HEK293 (cell line): ENCODE measurements around the gene POLR2L.

Experiments used
- CTCF ChIA-PET: fragments of 350-600 bp; formaldehyde crosslinking; extraction: SDS; loops from one replicate; lab custom pipeline; 2021; ENCODE audit warnings: antibody characterized with exemption; lab: Yijun Ruan, JAX
- POLR2A ChIA-PET: fragments of 300-600 bp; formaldehyde crosslinking; extraction: SDS; loops from one replicate; lab custom pipeline; 2020; ENCODE audit warnings: antibody characterized with exemption, inconsistent platforms; lab: Yijun Ruan, JAX
- H3K27ac ChIP-seq: fragments of 200-500 bp; sonication (Bioruptor generic); 2 replicates; pipeline ENCODE4 v1.5.1; 2014; ENCODE audit warnings: low read depth, low read length, control low read depth, inconsistent platforms; ENCODE audit errors: extremely low read depth
- H3K36me3 ChIP-seq, 2 experiments: fragments of 200-500 bp in 1 of 2; sonication (Bioruptor generic) in 1 of 2; 1 replicate in 1 of 2; 2 replicates in 1 of 2; pipeline ENCODE4 v1.5.1; 2014 to 2017; ENCODE audit warnings: inconsistent platforms in 2 of 2, low read length in 2 of 2; ENCODE audit not compliant: control insufficient read depth in 2 of 2, insufficient read depth in 1 of 2
- H3K4me1 ChIP-seq: fragments of 200-500 bp; sonication (Bioruptor generic); 2 replicates; pipeline ENCODE4 v1.5.1; 2014; ENCODE audit warnings: mild to moderate bottlenecking, low read length, inconsistent platforms; ENCODE audit not compliant: control insufficient read depth, insufficient read depth
- H3K4me3 ChIP-seq: 2 replicates; pipeline ENCODE4 v1.5.1; 2011; ENCODE audit warnings: low read depth, mild to moderate bottlenecking, control low read depth, low read length, moderate library complexity
- H3K9me3 ChIP-seq: fragments of 200-500 bp; sonication (Bioruptor generic); 2 replicates; pipeline ENCODE4 v1.5.1; 2014; ENCODE audit warnings: low read depth, low read length, inconsistent platforms; ENCODE audit not compliant: control insufficient read depth, insufficient read depth
- GFI1B ChIP-seq: fragments of 450-650 bp; formaldehyde crosslinking; IDR thresholded peaks from 2 replicates; pipeline ENCODE4 v1.5.1; 2016; ENCODE audit warnings: missing biosample characterization, missing genetic modification characterization
- GLI2 ChIP-seq: fragments of 450-650 bp; formaldehyde crosslinking; IDR thresholded peaks from 2 replicates; pipeline ENCODE4; 2017; ENCODE audit warnings: missing biosample characterization, missing genetic modification characterization, low read depth, borderline replicate concordance
- GLIS1 ChIP-seq: fragments of 450-650 bp; formaldehyde crosslinking; IDR thresholded peaks from 2 replicates; pipeline ENCODE4 v1.5.1; 2016; ENCODE audit warnings: missing biosample characterization, missing genetic modification characterization
- GLIS2 ChIP-seq: fragments of 450-650 bp; formaldehyde crosslinking; IDR thresholded peaks from 2 replicates; pipeline ENCODE4 v1.5.1; 2016; ENCODE audit warnings: missing biosample characterization, missing genetic modification characterization
- HIC1 ChIP-seq: fragments of 450-650 bp; formaldehyde crosslinking; IDR thresholded peaks from 2 replicates; pipeline ENCODE4 v1.5.1; 2016; ENCODE audit warnings: missing biosample characterization, missing genetic modification characterization
- KLF7 ChIP-seq: fragments of 450-650 bp; formaldehyde crosslinking; IDR thresholded peaks from 2 replicates; pipeline ENCODE4 v1.5.1; 2016; ENCODE audit warnings: missing biosample characterization, missing genetic modification characterization, borderline replicate concordance
- KLF8 ChIP-seq: fragments of 450-650 bp; formaldehyde crosslinking; IDR thresholded peaks from 2 replicates; pipeline ENCODE4 v1.5.1; 2016; ENCODE audit warnings: missing biosample characterization, missing genetic modification characterization
- PATZ1 ChIP-seq: fragments of 450-650 bp; formaldehyde crosslinking; IDR thresholded peaks from 2 replicates; pipeline ENCODE4 v1.5.1; 2016; ENCODE audit warnings: missing biosample characterization, missing genetic modification characterization
- PRDM4 ChIP-seq: fragments of 450-650 bp; formaldehyde crosslinking; IDR thresholded peaks from 2 replicates; pipeline ENCODE4 v1.5.1; 2017; ENCODE audit warnings: missing biosample characterization, missing genetic modification characterization
- SETDB1 ChIP-seq: IDR thresholded peaks from one replicate; pipeline ENCODE4 v1.6.1; 2017; ENCODE audit warnings: mild to moderate bottlenecking, low read length, moderate library complexity, mixed read lengths; ENCODE audit not compliant: insufficient read length
- ZNF138 ChIP-seq: fragments of 450-650 bp; formaldehyde crosslinking; IDR thresholded peaks from 2 replicates; pipeline ENCODE4 v1.5.1; 2016; ENCODE audit warnings: missing biosample characterization, missing genetic modification characterization, borderline replicate concordance
- ZNF140 ChIP-seq: fragments of 450-650 bp; formaldehyde crosslinking; IDR thresholded peaks from 2 replicates; pipeline ENCODE4 v1.5.1; 2016; ENCODE audit warnings: missing biosample characterization, missing genetic modification characterization
- ZNF202 ChIP-seq: fragments of 450-650 bp; formaldehyde crosslinking; IDR thresholded peaks from 2 replicates; pipeline ENCODE4 v1.5.1; 2016; ENCODE audit warnings: missing biosample characterization, missing genetic modification characterization, borderline replicate concordance
- ZNF514 ChIP-seq: fragments of 450-650 bp; formaldehyde crosslinking; IDR thresholded peaks from 2 replicates; pipeline ENCODE4 v1.5.1; 2016; ENCODE audit warnings: missing biosample characterization, missing genetic modification characterization
- ZNF521 ChIP-seq: fragments of 450-650 bp; formaldehyde crosslinking; IDR thresholded peaks from 2 replicates; pipeline ENCODE4 v1.5.1; 2017; ENCODE audit warnings: missing biosample characterization, mild to moderate bottlenecking, missing genetic modification characterization
- ZNF548 ChIP-seq: fragments of 450-650 bp; formaldehyde crosslinking; IDR thresholded peaks from 2 replicates; pipeline ENCODE4 v1.5.1; 2016; ENCODE audit warnings: missing biosample characterization, missing genetic modification characterization
- ZNF558 ChIP-seq: fragments of 450-650 bp; formaldehyde crosslinking; IDR thresholded peaks from 2 replicates; pipeline ENCODE4 v1.5.1; 2016; ENCODE audit warnings: missing biosample characterization, missing genetic modification characterization
- ZNF664 ChIP-seq: fragments of 450-650 bp; formaldehyde crosslinking; IDR thresholded peaks from 2 replicates; pipeline ENCODE4 v1.5.1; 2016; ENCODE audit warnings: missing biosample characterization, missing genetic modification characterization
- ZNF670 ChIP-seq: fragments of 450-650 bp; formaldehyde crosslinking; IDR thresholded peaks from 2 replicates; pipeline ENCODE4 v1.5.1; 2016; ENCODE audit warnings: missing biosample characterization, missing genetic modification characterization, low read depth
- ZNF76 ChIP-seq: fragments of 450-650 bp; formaldehyde crosslinking; IDR thresholded peaks from 2 replicates; pipeline ENCODE4; 2016; ENCODE audit warnings: low read depth, missing biosample characterization, missing genetic modification characterization, borderline replicate concordance
- ZSCAN16 ChIP-seq: fragments of 450-650 bp; formaldehyde crosslinking; IDR thresholded peaks from 2 replicates; pipeline ENCODE4 v1.5.1; 2016; ENCODE audit warnings: missing biosample characterization, missing genetic modification characterization
- ZSCAN4 ChIP-seq: fragments of 450-650 bp; formaldehyde crosslinking; IDR thresholded peaks from 2 replicates; pipeline ENCODE4 v1.5.1; 2017; ENCODE audit warnings: missing biosample characterization, missing genetic modification characterization

Gene POLR2L

GRCh38 chr11:873706-874105 is 31.4 kb upstream of the POLR2L start (continued):
- TF ChIP-seq SETDB1 = no peak
- no peak for TF ChIP-seq ZNF664 (tag by site-specific recombination)
- TF ChIP-seq ZNF521 = no peak
- no peak for TF ChIP-seq ZSCAN16
- no peak for TF ChIP-seq ZNF548 (tag by site-specific recombination)
- TF ChIP-seq ZNF202 (tag by site-specific recombination) = no peak
- TF ChIP-seq, all 188 proteins: peak for 0

GRCh38 chr11:872799-873198 is 30.5 kb upstream of the POLR2L start:
- ChIA-PET POLR2A (no interaction called here), CTCF (no interaction called here)
- Histone ChIP-seq H3K9me3 (no peaks in the 10 kb centered on the region), H3K4me3 (no peak overlapping the region), H3K4me1 (no peaks in the 10 kb centered on the region), H3K36me3 (peaks cover 0 to 61% of the 10 kb centered on the region in 2 experiments; a peak in 2 of 3 replicates), H3K27ac (no peak overlapping the region)
- TF ChIP-seq GLIS2 (tag by site-specific recombination) (0 out of 2 replicates have a peak, but pooled peaks have one; percentile 36), ZNF138 (tag by site-specific recombination) (no peak)

- TF ChIP-seq GLI2 (tag by site-specific recombination) (no peak), KLF7 (tag by site-specific recombination) (no peak), ZSCAN4 (no peak), ZSCAN16 (no peak), ZNF558 (no peak), PATZ1 (no peak), ZNF670 (tag by site-specific recombination) (no peak), PRDM4 (tag by site-specific recombination) (no peak), KLF8 (tag by site-specific recombination) (no peak)
- H3K36me3 ChIP-seq = peaks cover 0 to 53% of the 10 kb centered on the region in 2 experiments; a peak in 1 of 3 replicates
- H3K9me3 ChIP-seq = no peaks in the 10 kb centered on the region
- H3K27ac ChIP-seq = no peak overlapping the region
- ChIA-PET CTCF (interaction anchor here (0.9 kb wide), 1 partner anchor 23 kb away, joined by 3 read pairs; no protein-coding TSS in a partner anchor), POLR2A (no interaction called here)
- H3K4me1 ChIP-seq = no peaks in the 10 kb centered on the region
- no peak overlapping the region for H3K4me3 ChIP-seq
These were observed 29.1 kb upstream of the POLR2L start for GRCh38 chr11:871472-871871.

- H3K9me3 ChIP-seq = no peaks in the 10 kb centered on the region
- H3K4me1 ChIP-seq = no peaks in the 10 kb centered on the region
- H3K36me3 ChIP-seq = peaks cover 0 to 48% of the 10 kb centered on the region in 2 experiments; a peak in 1 of 3 replicates
- CTCF ChIA-PET = no interaction called here
- POLR2A ChIA-PET = no interaction called here
- H3K4me3 ChIP-seq = no peak overlapping the region
- H3K27ac ChIP-seq = no peak overlapping the region
- TF ChIP-seq GFI1B (tag by site-specific recombination) (no peak), HIC1 (no peak), ZNF76 (no peak), ZNF140 (tag by site-specific recombination) (no peak), ZNF514 (no peak), GLIS1 (tag by site-specific recombination) (no peak)
These were observed 28.1 kb upstream of the POLR2L start for GRCh38 chr11:870418-870817.
